Stimulated activated CD4-positive, alpha-beta T cell treated with anti-CD3 and anti-CD28 coated beads, Interleukin-2, amount 100 ng/mL, for 24 hours (primary cell): ENCODE data around the gene AKAP11.

Experiments used
- DNase-seq, 2 donors: peaks; one replicate each; pipeline ENCODE4 v3.0.0-alpha.2; 2020

The AKAP11 gene

DNA sequence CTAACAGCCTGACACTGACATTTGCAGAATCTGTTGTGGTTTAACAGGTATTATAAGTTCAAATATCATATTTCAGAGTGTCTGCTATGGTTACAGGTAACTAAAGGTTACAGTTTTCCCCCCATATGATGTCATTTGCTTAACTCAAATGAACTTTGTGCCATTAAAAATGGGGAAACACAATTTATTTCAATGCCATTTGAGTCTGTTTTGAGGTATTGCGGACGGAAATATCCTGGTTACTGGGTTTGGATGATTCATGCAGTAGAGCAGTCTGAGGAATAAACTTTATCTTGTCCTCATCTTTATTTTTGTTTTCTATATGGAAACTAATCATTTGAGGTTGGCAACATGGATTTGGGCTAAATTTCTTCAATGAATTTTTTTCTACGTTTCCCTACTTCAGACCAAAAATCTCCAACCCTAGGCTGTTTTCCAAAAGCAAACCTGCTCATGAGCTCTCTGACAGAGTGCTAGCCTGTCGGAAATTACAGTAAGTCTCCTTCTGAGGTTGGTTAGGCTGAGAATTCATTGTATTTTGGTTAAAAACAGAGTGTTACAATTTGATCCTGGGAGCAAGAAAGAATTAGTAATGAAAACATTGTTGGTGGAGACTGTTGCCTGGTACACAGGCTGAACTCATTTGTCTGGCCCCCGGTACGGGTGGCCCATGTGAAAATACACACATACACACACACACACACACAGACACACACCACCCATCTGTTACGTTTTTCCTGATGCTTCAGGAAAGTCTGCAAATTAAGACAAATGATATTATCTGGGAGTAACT lies 66.1 kb downstream of the AKAP11 start:
- no peak for DNase-seq

DNA sequence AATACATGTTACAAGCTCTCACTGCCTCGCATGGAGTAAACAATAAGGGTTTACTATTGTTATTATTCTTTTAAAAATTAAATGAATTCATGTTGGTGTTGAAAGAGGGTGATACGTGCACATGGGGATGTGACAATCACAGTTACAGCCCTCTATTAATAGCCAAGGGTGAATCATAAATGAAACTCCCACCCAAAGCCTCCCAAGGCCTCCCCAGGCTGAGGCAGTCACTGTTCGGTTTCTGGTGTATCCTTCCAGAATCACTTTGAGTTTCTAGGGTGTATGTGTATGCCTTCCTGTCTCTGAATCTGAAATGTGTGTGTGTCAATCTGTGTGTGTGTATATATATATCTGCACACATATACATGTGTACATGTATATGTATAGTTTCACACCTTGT lies 73.4 kb downstream of the AKAP11 start:
- no peak for DNase-seq

DNA sequence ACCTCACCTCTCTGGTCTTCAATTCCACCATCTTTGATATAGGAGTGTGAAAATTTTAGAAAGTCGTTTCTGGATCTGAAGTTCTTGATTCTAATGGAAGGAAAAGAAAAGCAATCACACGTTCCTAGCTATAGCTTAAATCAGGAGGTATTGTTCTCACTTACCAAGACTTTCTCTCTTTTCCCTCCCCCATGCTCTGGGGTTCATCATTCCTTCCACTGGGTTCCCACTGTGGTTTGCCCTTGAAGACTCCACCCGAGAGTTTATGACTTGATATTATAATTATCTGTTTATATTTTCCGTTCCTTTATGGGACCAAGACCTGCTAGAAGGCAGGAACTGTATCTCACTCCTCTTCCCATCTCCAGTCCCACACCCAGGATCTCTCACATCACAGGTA lies 76.6 kb downstream of the AKAP11 start:
- no peak for DNase-seq

DNA sequence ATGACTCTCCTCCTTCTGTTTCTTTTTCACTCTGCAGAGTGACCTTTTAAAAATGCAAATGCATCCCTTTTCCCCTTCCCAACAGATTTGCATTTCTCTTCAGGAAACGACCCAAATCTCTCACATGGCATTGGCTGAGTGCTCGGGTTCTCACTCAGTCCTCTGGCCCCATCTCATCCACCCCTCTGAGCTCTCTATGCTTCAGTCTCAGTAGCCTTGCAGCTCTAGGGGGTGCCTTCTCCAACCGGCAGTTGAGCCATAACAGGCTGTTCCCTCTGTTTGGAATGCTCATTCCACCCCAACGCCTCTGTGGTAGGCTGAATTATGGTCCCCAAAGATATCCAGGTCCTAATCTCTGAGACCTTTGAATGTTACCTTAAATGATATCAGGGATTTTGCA lies 78.2 kb downstream of the AKAP11 start:
- DNase-seq: no peak

DNA sequence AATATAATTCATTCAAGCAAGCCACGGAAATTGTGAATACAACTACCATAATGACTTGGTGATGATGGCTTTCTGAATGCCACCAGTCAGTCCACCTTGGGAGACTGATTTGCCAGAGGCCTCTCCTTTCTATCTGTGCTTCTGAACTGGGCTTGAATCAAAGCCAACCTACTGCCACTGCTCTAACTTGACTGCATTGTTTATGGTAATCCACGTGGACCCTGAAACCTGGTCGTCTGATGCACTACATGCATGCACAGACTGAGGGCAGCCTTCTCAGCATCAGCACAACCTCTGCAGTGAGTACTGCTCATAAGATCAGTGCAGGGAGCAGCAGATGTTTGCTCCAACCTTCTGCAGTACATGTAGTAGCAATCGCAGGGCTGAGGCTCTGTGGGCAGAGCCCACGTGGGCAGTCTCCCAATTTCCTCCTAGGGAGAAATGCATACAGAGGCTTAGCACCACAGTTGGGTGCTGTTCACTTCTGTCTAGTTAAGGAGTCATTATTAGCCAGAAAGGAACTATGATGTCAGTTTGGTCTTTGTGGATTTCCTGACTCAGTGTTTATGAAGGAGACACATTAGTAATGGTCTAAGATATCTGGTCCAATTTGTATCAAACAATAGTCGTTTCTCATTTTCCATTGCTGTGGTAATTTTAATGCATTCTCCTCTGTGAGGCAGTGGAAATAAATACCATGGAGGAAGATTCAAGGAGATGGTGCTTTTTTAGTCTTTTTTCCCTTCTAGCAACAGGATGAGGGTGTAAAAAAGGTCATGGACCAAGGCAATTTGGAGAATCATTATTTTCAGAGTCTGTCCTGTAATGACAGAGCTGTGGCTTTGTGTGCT lies 82.5 kb downstream of the AKAP11 start:
- DNase-seq: peak; percentile 44 to 57

DNA sequence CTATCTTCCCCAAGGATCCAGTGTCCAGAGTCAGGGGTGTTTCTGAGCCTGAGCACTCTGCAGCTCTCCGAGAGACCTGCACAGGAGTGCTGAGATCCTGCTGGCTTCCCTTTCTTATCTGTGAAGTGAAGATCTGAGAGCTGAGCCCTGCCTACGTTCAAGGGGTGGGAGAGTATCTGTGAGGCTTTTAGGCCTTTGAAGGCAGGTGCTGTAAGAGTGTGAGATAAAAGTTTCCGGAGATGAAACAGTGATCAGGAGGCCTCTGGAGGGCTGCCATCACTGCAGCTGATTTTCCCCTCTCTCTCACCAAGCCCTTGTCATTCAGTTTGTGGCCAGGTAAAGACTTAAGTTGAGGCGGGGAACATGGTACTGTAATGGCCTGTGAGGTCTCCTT lies 83.1 kb downstream of the AKAP11 start:
- DNase-seq: peak; percentile 60 to 65

DNA sequence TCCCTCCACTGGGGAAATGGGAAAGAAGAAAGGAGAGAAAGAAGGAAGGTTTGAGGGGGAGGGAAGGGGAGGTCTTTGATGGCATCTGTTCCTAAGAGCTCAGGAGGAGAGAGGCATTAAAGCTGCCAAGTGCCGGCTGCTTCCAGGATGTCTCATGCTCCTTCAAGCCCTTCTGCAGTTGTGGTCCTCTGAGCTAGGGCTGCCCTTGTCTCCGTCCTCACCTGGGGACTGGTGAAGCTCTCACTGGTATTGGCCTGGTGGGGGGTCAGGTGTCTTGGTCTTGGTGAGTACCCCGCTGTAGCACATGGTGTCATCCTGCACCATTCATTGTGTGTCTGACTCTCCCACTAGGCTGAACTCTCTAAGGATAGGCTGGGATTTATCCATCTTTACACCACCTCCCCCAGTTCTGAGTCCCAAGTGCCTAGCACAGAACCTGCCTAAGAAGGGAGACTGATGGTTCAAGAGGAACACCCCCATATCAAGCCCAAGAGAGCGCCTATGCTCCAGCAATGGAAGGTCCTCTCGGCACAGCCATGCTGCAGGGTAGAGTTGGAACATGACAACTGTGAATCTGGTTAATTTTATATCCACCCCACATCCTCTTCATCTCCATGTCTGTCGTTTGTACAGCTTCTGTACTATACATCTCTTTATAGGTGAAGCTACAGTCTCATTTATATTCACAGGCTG lies 83.7 kb downstream of the AKAP11 start:
- DNase-seq: peak in 1 of 2 donors; percentile 26

DNA sequence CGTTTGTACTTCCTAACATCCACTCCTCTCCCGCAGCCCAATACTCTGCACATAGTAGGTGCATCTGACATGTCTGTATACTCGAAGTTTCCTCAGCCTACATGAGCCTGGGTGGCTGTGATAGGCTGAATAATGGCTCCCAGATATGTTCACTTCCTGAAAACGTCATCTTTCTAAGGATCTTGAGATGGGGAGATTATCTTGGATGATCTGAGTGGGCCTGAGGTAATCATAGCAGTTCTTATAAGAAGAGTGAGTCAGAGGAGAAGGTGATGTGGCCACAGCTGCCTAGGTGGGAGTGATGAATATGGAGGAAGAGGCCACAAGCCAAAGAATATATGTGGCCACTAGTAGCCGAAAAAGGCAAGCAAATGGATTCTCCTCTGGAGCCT lies 84.2 kb downstream of the AKAP11 start:
- DNase-seq: no peak

DNA sequence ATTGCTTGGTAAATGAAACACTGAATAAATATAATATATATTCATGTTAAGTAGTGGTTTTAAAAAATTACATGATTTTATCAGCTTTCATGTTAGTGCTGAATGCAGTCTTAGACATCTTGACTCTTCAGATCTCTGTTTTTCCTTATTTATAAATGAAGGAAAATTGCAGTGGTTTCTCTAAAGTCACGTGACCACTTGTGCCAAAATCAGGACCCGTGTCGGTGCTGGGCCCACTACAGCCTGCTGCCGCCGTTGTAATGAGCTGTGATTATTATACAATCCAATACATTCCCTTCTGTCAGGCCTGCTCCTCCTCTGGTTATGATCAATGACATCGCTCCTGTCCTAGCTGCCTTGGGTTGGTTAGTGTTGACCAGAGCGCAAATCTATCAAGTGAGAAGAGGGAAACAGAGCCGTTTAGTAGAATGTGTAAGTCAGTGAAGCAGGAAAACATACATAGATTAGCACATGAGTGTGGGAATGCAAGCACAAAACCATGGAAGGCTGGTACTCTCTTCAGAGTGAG lies 88.2 kb downstream of the AKAP11 start:
- no peak for DNase-seq

DNA sequence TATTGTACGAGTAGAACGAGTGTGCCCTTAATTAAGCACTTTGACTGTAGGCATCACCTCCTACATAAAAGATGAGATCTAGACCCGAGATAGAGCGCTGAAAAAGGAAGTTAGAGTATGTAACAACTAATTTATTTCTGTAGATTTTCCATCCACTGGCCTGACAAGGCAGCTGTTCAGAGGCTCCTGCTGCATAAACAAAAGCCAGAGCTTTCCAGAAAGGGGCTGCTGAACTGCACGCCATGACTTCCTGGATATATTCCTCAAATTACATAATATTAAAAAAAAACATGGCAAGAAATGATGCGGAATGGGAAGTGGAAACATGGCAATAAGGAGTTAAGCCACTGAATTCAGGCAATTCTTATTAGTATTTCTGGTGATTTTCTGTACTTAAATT lies 89.7 kb downstream of the AKAP11 start:
- no peak for DNase-seq

DNA sequence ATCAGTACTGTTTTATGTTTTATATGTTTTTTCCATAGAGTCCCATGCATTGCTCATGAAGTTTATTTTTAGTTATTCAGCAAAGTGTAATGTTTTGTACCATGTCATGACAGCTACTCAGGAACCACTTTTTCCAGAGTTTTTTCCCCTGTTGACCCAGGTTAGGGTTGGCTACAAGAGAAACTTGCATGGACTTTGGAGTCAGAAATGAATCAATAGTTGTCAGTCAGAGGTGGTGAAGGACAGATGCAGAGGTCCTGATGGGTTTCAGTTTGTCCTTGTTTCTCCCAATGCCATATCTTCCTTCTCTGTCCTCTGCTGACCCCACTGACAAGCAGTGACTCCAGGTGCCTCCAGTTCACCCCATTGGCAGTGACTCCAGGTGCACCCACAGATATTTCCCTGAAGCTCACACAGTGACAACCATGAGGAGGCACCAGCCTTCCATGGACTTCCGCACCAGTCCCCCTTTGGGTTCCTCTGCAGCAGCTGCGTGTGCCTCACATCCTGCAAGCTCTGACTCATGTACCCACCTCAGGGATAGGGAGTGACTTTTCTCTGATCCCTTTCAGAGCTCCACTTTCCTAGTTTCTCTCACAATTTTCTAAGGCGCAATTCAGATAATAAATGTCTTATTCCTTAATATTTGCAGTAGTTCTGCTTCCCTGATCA lies 92.1 kb downstream of the AKAP11 start:
- no peak for DNase-seq

DNA sequence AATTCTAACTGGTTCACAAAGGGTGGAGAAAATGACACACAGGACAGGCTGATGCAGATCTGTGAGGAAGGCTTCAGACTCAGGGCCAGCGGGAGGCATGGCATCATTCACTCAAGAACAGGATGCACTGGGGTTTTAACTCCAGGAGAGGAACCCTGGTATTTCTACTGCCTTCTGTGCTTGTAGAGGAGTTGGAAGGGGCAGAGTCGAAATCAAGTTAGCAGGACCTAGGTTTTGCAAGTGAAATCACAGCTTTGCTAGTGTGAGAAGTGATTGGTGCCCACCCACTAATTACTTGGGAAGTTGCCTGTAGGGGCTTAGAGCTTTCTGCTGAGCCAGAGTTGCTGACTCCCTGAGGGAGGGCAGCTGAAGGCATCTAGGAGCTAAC lies 92.7 kb downstream of the AKAP11 start:
- no peak for DNase-seq

DNA sequence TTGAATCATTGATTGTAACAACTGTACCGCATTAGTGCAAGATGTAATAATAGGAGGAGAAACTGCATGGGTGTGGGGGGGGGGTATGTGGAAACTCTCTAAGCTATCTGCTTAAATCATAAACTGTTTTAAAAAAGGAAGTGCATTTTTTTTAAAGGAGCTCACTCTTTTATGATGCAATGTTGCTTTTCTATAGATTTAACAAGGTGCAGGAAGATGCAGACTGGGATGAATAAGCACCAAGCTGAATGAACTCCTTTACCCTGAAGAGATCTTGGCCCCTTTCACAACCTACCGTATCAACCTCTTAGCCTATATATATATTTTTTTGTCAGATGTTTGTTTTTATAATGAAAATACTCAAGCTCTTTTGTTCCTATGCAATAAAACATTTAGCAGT lies 95.9 kb downstream of the AKAP11 start:
- no peak for DNase-seq

DNA sequence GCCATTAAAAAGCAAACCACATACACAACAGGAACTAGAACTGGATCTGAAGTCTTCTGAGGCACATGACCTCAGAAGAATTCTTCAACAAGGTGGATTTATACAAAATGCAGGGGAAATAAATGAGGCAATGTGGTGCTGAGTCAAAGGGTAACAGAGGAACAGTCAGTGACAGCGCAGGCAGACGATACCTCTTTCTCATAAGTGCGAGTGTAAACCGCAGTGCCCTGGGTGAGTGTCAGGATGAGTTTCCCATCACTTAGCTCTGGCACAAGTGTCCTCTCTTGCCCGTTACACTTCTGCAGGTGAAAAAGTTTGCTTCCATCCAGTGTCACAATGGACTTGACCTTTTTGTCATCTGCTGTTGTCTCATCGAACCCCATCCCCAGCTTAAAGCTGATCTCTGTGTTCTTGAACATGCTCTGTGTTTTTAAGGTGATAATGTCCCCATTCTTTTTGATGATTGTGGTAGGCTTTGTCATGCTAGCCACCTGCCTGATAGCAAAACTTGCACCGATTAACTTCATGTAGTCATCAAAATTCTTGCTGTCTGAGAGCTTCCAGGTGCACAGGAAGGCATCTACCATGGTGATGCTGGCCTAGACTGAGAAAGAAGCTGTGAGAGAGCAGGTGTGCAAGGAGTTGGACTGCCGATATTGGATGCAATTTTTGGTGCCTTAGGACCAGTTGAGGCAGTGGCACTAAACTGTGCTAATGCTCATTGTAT lies 97.3 kb downstream of the AKAP11 start:
- DNase-seq: peak; percentile 47 to 55

DNA sequence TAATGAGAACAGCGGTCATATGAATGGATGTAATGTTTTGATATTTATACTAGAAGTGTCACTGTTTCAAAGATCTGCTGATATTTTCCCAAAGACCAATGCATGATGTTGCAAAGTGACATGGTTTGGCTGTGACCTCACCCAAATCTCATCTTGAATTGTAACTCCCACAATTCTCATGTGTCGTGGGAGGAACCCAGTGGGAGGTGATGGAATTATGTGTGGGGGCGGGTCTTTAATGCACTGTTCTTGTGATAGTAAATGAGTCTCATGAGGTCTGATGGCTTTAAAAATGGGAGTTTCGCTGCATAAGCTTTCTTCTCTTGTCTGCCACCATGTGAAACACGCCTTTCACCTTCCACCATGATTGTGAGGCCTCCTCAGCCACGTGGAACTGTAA lies 98.3 kb downstream of the AKAP11 start:
- DNase-seq: no peak
